ENCODE data around the gene SMIM38. TPM values are rescaled to one million over a fixed set of nuclear protein-coding genes. Genes with fewer than 3 reads are reported as not detected.
A peak's percentile ranks its signal among the peaks of the same experiment; 100 is the strongest.

SMIM38 gene
- total RNA-seq, 2 experiments from 2014 or later = 1.5 to 1.8 TPM

- Mint-ChIP-seq H3K27me3 (no peaks in the 10 kb centered on the region), H3K4me3 (no peak overlapping the region), H3K27ac (no peak overlapping the region), H3K36me3 (peaks cover under 1% of the 10 kb centered on the region), H3K9me3 (peaks cover 7% of the 10 kb centered on the region), H3K4me1 (ENCODE audit: low read depth) (no peaks in the 10 kb centered on the region)
- CTCF ChIA-PET = interaction anchor here (1.0 kb wide), 1 partner anchor 178 kb away, joined by 4 read pairs; no protein-coding TSS in a partner anchor
- DNase-seq = no peak
- POLR2A ChIA-PET = no interaction called here
- intact Hi-C loops (cut with micrococcal nuclease) = no loop called here
Measured at GRCh38 chr11:69114811-69115523, 40.8 kb upstream of the SMIM38 start.

- ChIA-PET CTCF (no interaction called here), POLR2A (no interaction called here)
- intact Hi-C loops (cut with micrococcal nuclease) = no loop called here
- no peak overlapping the region for H3K27ac Mint-ChIP-seq
- no peak overlapping the region for H3K4me3 Mint-ChIP-seq
- H3K36me3 Mint-ChIP-seq = no peaks in the 10 kb centered on the region
- H3K27me3 Mint-ChIP-seq = no peaks in the 10 kb centered on the region
- DNase-seq = no peak
- H3K4me1 Mint-ChIP-seq (ENCODE audit: low read depth) = peaks cover 2% of the 10 kb centered on the region
- H3K9me3 Mint-ChIP-seq = peaks cover 7% of the 10 kb centered on the region
Measured at GRCh38 chr11:69115586-69116560, 39.9 kb upstream of the SMIM38 start.

GRCh38 chr11:69116671-69117070 is 39.1 kb upstream of the SMIM38 start:
- no peak overlapping the region for H3K27ac Mint-ChIP-seq
- H3K4me1 Mint-ChIP-seq (ENCODE audit: low read depth) = peaks cover 8% of the 10 kb centered on the region
- no peak overlapping the region for H3K4me3 Mint-ChIP-seq
- intact Hi-C loops (cut with micrococcal nuclease) = no loop called here
- DNase-seq = no peak
- peaks cover 7% of the 10 kb centered on the region for H3K9me3 Mint-ChIP-seq
- no peaks in the 10 kb centered on the region for H3K36me3 Mint-ChIP-seq
- POLR2A ChIA-PET = no interaction called here
- no peaks in the 10 kb centered on the region for H3K27me3 Mint-ChIP-seq
- CTCF ChIA-PET = no interaction called here

- Mint-ChIP-seq H3K27ac (no peak overlapping the region), H3K4me3 (no peak overlapping the region), H3K9me3 (peaks cover 7% of the 10 kb centered on the region), H3K36me3 (no peaks in the 10 kb centered on the region), H3K4me1 (ENCODE audit: low read depth) (peaks cover 32% of the 10 kb centered on the region), H3K27me3 (no peaks in the 10 kb centered on the region)
- intact Hi-C loops (cut with micrococcal nuclease) = no loop called here
- CTCF ChIA-PET = no interaction called here
- no peak for DNase-seq
- POLR2A ChIA-PET = no interaction called here
Measured at GRCh38 chr11:69119190-69119589, 36.5 kb upstream of the SMIM38 start.

GRCh38 chr11:69120096-69120875 is 35.4 kb upstream of the SMIM38 start:
- intact Hi-C loops (cut with micrococcal nuclease) = loop anchor here (5.0 kb wide), 2 partner anchors 117 to 177 kb away; no protein-coding TSS in a partner anchor
- CTCF ChIA-PET = no interaction called here

GRCh38 chr11:69121021-69121420 is 34.7 kb upstream of the SMIM38 start:
- H3K4me3 Mint-ChIP-seq = no peak overlapping the region
- peaks cover 7% of the 10 kb centered on the region for H3K9me3 Mint-ChIP-seq
- H3K27me3 Mint-ChIP-seq = no peaks in the 10 kb centered on the region
- no peak overlapping the region for H3K27ac Mint-ChIP-seq
- peaks cover 37% of the 10 kb centered on the region for H3K4me1 Mint-ChIP-seq (ENCODE audit: low read depth)
- POLR2A ChIA-PET = no interaction called here
- CTCF ChIA-PET = no interaction called here
- intact Hi-C loops (cut with micrococcal nuclease) = loop anchor here (5.0 kb wide), 2 partner anchors 116 to 176 kb away; no protein-coding TSS in a partner anchor
- no peak for DNase-seq
- no peaks in the 10 kb centered on the region for H3K36me3 Mint-ChIP-seq

More at GRCh38 chr11:69120096-69120875, 35.4 kb upstream of the SMIM38 start:
- no peak overlapping the region for H3K4me3 Mint-ChIP-seq
- no peak overlapping the region for H3K27ac Mint-ChIP-seq
- POLR2A ChIA-PET = no interaction called here
- no peak for DNase-seq
- H3K9me3 Mint-ChIP-seq = peaks cover 7% of the 10 kb centered on the region
- no peaks in the 10 kb centered on the region for H3K27me3 Mint-ChIP-seq
- H3K4me1 Mint-ChIP-seq (ENCODE audit: low read depth) = peaks cover 37% of the 10 kb centered on the region
- no peaks in the 10 kb centered on the region for H3K36me3 Mint-ChIP-seq

GRCh38 chr11:69121621-69122325 is 34.0 kb upstream of the SMIM38 start:
- Mint-ChIP-seq H3K4me1 (ENCODE audit: low read depth) (peaks cover 37% of the 10 kb centered on the region), H3K4me3 (no peak overlapping the region), H3K36me3 (no peaks in the 10 kb centered on the region), H3K9me3 (peaks cover 7% of the 10 kb centered on the region), H3K27me3 (no peaks in the 10 kb centered on the region), H3K27ac (no peak overlapping the region)
- DNase-seq = no peak
- CTCF ChIA-PET = no interaction called here
- intact Hi-C loops (cut with micrococcal nuclease) = loop anchor here (5.0 kb wide), 2 partner anchors 116 to 176 kb away; no protein-coding TSS in a partner anchor
- POLR2A ChIA-PET = no interaction called here

GRCh38 chr11:69122326-69122629 is 33.5 kb upstream of the SMIM38 start:
- H3K27ac Mint-ChIP-seq = no peak overlapping the region
- peaks cover 7% of the 10 kb centered on the region for H3K9me3 Mint-ChIP-seq
- no peaks in the 10 kb centered on the region for H3K27me3 Mint-ChIP-seq
- ChIA-PET POLR2A (no interaction called here), CTCF (no interaction called here)
- DNase-seq = no peak
- H3K36me3 Mint-ChIP-seq = no peaks in the 10 kb centered on the region
- H3K4me3 Mint-ChIP-seq = no peak overlapping the region
- intact Hi-C loops (cut with micrococcal nuclease) = loop anchor here (5.0 kb wide), 2 partner anchors 115 to 175 kb away; no protein-coding TSS in a partner anchor
- peaks cover 37% of the 10 kb centered on the region for H3K4me1 Mint-ChIP-seq (ENCODE audit: low read depth)

- intact Hi-C loops (cut with micrococcal nuclease) = loop anchor here (1.0 to 5.0 kb wide), 4 partner anchors 21 to 174 kb away; no protein-coding TSS in a partner anchor
- peaks cover 2% of the 10 kb centered on the region for H3K36me3 Mint-ChIP-seq
- peak overlapping the region; percentile 30 for H3K27ac Mint-ChIP-seq
- H3K4me1 Mint-ChIP-seq (ENCODE audit: low read depth) = peaks cover 37% of the 10 kb centered on the region
- POLR2A ChIA-PET = no interaction called here
- H3K27me3 Mint-ChIP-seq = no peaks in the 10 kb centered on the region
- CTCF ChIA-PET = interaction anchor here (1.0 kb wide), 1 partner anchor 21 kb away, joined by 3 read pairs; no protein-coding TSS in a partner anchor
- H3K4me3 Mint-ChIP-seq = peak overlapping the region; percentile 18
- peak; percentile 88 for DNase-seq
- peaks cover 9% of the 10 kb centered on the region for H3K9me3 Mint-ChIP-seq
Measured at GRCh38 chr11:69122630-69123431, 32.9 kb upstream of the SMIM38 start.

- POLR2A ChIA-PET = no interaction called here
- intact Hi-C loops (cut with micrococcal nuclease) = loop anchor here (1.0 to 5.0 kb wide), 4 partner anchors 20 to 173 kb away; no protein-coding TSS in a partner anchor
- no peak overlapping the region for H3K27ac Mint-ChIP-seq
Measured at GRCh38 chr11:69123593-69124545, 31.9 kb upstream of the SMIM38 start.

More at GRCh38 chr11:69123593-69124545, 31.9 kb upstream of the SMIM38 start:
- no peak for DNase-seq
- H3K9me3 Mint-ChIP-seq = peaks cover 20% of the 10 kb centered on the region
- H3K36me3 Mint-ChIP-seq = peaks cover 2% of the 10 kb centered on the region
- CTCF ChIA-PET = interaction anchor here (1.0 kb wide), 1 partner anchor 22 kb away, joined by 3 read pairs; no protein-coding TSS in a partner anchor
- no peak overlapping the region for H3K4me3 Mint-ChIP-seq
- peaks cover 37% of the 10 kb centered on the region for H3K4me1 Mint-ChIP-seq (ENCODE audit: low read depth)
- no peaks in the 10 kb centered on the region for H3K27me3 Mint-ChIP-seq
